GM18499 (cell line): ENCODE measurements around the gene PLEKHN1.
"Not testable (repeated sequence)": the region's sequence is repeated elsewhere in the genome, so short reads cannot be mapped to it uniquely, and the experiment has no call there.

Source experiments
- ATAC-seq: cut with Tn5 transposase; IDR thresholded peaks from one replicate; pipeline ENCODE4 v1.9.1; 2021; ENCODE audit warnings: moderate number of reproducible peaks; ENCODE audit not compliant: insufficient read depth, unreplicated experiment

PLEKHN1 gene

DNA sequence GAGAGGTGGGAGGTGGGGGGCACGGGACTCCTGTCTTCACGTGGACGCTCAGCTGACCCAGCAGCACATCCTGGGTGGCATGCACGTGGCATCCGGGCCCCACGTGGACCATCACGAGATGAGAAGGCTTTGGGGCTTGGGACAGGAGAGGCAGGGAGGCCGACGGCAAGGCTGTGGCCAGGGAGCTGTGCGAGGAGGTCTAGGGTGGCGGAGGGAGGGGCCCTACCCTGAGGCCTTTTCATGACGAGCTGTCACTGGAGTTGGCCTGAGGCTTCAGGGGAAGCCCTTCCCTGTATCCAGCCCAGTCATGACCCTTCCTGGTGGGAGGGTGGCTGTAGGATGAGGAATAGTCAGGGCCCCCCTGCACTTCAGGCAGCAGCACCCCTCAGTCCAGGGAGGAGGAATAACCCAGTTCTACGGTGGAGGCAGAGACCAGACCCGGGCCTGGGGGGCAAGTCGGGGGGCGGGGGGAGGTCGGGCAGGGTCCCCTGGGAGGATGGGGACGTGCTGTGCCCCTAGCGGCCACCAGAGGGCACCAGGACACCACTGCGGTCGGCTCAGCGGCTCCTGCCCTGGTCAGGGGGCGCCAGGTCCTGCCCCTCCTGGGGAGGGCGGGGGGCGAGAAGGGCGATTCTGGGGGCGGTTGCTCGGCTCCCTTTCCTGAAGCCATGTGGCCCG, 17.7 kb downstream of the PLEKHN1 start:
- no peak for ATAC-seq

DNA sequence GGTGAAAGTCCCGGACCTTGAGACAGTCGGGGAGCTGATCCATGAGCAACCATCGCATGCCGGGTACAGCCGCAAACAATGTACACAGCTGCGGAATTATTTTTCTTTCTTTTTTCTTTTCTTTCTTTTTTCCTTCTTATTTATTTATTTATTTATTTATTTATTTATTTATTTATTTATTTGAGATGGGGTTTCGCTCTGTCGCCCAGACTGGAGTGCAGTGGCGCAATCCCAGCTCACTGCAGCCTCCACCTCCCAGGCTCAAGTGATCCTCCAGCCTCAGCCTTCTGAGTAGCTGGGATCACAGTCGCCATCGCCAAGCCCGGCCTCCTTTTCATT, 18.2 kb downstream of the PLEKHN1 start:
- ATAC-seq = no peak

DNA sequence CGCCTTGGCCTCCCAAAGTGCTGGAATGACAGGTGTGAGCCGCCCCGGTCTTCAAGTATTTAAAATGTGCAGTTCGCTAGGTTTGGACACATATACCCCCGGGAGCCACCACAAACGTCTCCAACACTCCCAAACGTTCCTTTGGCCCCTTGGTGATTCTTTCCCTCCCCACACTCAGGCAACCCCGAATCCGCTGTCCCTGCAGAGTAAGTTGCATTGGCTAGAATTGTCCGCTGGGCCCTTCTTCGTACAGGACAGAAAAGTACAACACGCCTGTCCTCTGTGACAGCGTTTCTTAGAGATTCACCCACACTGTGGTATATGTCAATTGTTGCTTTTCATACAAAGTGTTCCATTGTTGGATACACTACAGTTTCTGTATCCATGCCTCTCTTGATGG, 18.8 kb downstream of the PLEKHN1 start:
- ATAC-seq = no peak

DNA sequence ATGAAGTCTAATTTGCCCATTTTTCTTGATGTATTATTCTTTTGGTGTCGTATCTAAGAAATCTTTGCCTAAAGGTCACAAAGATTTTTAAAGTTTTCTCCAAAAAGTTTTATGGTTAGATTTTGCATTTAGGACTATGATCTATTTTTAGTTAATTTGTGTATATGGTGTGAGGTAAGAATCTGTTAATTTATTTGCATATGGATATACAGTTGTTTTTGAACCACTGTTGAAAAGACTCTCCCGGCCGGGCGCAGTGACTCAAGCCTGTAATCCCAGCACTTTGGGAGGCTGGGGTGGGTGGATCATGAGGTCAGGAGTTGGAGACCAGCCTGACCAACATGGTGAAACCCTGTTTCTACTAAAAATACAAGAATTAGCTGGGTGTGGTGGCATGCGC, 21.8 kb downstream of the PLEKHN1 start:
- ATAC-seq = not testable (repeated sequence)

DNA sequence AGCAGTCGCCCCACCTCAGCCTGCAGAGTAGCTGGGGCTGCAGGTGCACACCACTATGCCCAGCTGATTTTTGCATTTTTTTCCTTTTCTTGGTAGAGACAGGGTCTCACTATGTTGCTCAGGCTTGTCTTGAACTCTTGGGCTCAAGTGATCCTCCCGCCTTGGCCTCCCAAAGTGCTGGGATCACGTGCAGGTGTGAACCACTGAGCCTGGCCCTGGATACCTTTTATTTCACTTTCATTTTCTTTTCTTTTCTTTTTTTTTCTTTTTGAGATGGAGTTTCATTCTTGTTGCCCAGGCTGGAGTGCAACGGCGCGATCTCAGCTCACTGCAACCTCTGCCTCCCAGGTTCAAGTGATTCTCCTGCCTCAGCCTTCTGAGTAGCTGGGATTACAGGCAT, 25.0 kb downstream of the PLEKHN1 start:
- not testable (repeated sequence) for ATAC-seq

DNA sequence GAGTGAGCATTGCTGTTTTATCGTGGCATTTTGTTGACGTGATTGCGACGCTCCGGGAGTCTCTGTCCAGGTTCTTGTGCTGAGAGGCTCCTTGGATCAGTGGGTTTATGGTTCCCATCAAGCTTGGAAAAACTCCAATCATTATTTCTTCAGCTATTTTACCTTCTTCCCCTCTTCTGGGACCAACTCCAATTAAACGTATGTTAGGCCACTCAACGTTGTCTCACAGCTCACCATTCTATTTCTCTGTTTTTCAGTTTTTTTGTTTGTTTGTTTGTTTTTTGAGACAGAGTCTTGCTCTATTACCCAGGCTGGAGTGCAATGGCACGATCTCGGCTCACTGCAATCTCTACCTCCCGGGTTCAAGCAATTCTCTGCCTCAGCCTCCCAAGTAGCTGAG, 25.6 kb downstream of the PLEKHN1 start:
- ATAC-seq = no peak

DNA sequence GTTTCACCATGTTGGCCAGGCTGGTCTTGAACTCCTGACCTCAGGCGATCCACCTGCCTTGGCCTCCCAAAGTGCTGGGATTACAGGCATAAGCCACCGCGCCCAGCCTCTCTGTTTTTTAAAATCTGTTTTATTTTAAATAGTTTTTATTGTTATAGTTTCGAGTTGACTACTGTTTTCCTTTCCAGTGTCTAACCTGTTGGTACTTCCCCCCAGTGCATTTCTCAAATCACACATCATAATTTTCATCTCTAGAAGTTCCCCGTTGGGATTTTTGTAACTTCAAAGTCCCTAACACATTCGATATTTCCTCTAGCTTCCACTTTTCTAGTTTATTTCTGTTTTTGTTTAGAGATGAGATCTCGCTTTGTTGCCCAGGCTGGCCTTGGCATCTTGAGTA, 26.1 kb downstream of the PLEKHN1 start:
- no peak for ATAC-seq

DNA sequence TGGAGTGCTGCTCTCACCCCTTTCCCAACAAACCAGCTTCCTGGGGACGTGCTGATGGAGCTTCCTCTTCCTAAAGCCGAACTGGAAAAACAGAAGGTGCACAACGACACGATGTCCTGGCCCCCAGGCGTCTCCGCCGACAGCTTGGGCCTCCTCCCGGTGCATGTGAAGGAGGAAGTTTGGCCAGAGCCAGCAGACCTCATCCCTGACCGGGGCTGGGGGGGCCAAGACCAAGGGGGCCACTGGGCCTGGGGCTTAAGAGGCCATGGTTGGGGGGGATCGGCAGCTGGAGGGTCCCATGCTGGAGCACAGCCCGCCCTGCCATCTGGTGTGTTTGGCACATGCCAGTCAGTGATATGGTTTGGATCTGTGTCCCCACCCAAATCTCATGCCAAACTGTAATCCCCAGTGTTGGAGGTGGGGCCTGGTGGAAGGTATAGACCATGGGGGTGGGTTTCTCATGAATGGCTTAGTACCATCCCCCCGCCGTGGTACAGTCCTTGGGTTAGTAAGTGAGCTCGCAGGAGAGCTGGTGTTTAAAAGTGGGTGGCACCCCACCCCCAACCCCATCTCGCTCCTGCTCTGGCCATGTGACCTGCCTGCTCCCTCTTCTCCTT, 27.2 kb downstream of the PLEKHN1 start:
- ATAC-seq = no peak

DNA sequence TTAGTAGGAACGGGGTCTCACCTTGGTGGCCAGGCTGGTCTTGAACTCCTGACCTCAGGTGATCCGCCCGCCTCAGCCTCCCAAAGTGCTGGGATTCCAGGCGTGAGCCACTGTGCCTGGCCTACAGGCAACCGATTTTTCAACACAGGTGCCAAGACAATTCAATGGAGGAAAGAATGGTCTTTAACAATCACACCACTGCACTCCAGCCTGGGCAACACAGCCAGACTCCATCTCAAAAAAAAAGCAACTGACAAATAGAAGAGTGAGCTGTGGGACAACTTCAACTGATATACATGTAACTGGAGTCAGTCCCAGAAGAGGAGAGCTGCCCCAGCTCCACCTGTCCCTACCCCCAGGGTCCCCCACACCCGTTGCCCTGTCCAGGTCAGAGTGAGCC, 28.3 kb downstream of the PLEKHN1 start:
- ATAC-seq = not testable (repeated sequence)

DNA sequence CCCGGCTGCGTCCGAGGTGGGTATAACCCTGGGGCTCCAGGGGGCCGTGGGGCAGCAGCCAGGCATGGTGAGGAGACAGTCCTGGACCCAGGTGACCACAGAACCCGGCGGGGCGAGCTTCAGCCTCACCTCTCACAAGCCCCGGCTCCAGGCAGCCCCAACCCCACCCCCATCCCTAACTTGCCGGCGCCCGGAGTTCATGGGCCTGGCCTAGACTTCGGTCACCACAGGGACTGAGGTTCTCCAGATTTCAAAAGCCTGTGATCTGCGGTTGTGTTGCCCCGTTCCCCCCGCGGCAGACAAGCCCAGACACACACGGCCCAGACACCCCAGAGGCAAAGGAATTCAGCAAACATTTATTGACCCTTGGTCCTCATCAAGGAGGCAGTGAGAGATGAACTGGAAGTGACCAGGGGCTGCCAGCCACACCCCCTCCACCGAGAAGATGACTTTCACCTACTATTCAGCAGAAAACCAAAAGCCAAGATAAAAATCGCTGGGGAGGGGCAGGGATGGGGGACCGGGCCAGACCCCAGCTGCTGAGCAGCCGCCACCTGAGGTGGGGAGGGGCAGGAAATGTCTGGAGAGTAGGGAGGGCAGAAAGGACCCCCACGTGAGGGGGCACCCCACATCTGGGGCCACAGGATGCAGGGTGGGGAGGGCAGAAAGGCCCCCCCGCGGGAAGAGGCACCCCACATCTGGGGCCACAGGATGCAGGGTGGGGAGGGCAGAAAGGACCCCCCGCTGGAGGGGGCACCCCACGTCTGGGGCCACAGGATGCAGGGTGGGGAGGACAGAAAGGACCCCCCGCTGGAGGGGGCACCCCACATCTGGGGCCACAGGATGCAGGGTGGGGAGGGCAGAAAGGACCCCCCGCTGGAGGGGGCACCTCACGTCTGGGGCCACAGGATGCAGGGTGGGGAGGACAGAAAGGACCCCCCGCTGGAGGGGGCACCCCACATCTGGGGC, 29.7 kb downstream of the PLEKHN1 start:
- no peak for ATAC-seq

DNA sequence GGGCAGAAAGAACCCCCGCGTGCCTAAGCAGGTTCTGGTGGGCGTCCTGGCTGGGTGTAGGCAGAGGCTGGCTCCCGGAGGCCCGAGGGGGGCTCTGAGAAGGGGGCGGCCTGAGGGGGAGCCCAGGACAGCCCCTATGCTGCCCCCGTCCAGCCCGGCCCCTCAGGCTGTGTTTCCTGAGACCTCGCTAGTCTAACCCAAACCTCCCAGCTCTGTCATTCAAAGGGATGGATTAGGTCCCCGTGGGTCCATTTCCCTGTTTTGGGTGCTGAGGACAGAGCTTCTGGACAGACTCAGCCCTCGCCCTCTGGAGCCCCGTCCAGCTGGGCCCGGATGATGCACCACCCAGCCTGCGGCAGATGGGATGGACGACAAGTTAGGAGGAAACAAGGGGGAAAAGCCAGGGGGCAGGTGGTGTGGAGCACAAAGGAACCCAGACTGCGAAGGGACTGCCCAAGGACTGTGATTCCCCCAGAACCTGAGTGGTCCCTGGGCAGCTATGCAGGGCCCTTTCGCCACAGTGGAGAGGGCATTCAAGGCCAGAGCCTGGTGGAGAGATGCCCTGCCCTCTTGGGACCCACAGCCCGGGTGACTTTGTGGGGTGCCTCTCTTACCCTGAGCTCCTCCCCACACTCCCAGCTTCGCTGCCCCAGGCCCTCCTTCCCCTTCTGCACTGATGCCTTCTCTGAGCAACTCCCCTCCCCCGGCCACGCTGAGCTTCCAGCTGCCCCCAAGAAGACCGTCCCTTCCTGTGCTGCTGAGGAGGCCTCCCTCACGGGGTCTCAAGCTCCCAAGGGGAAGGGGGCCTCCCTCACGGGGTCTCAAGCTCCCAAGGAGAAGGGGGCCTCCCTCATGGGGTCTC, 30.8 kb downstream of the PLEKHN1 start:
- ATAC-seq = no peak

DNA sequence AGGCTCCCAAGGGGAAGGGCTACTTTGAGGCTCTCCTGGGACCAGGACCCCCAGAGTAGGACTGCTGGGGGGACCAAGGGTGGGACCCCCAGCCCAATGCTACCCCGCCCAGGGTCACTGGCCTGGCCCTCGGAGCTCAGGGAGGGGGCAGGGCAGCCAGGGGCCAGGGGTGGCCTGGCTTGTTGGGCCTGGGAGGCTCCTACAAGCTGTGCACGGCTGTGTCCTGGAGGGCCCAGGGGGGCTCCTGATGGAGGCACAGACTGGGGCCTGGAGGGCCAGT, 31.4 kb downstream of the PLEKHN1 start:
- no peak for ATAC-seq

DNA sequence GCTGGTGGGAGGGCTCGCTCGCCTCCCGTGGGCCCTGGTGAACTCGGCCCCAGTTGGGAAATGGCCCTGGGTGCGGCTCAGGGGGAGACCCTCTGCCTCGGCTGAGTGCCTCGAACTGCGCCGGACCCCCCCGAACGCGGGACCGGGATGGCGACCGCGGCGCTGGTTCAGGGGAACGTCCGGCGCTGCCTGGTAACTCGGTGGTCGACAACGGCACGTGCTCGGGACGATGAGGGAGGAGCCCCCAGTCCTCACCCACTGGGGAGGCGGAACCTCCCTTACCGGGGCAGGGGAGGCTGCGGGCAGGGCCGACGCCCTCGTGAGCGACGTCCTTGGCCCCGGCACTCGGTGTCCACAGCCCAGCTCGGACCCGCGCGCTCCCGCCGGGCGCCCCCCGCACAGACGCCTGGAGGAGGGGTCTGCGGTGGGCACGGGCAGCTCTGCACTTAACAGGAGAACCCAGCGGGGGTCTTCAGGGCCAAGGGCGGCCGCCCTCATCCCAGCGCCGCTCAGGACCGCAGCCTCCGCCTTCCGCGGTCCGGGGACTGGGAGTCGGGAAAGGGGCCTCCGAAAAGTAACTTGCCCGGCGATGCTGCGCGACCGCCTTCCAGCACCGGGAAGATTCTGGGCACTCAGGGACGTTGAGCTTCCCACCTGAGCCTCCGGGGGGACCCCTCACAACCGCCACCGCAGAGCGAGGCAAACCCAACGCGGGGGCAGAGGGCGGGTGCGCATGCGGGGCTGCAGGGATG, 31.9 kb downstream of the PLEKHN1 start:
- no peak for ATAC-seq

DNA sequence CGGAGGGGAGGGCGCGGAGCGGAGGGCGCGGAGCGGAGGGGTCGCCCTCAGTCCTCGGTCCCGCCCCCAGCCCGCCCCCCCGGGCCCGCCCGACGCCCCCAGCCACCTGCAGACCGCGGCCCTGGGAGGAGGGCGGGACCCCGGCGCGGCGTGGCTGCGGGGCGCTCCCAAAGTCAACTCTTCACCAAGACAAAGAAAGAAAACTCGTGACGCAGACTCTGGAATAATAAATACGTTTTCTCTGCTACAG, 32.4 kb downstream of the PLEKHN1 start:
- ATAC-seq = no peak

DNA sequence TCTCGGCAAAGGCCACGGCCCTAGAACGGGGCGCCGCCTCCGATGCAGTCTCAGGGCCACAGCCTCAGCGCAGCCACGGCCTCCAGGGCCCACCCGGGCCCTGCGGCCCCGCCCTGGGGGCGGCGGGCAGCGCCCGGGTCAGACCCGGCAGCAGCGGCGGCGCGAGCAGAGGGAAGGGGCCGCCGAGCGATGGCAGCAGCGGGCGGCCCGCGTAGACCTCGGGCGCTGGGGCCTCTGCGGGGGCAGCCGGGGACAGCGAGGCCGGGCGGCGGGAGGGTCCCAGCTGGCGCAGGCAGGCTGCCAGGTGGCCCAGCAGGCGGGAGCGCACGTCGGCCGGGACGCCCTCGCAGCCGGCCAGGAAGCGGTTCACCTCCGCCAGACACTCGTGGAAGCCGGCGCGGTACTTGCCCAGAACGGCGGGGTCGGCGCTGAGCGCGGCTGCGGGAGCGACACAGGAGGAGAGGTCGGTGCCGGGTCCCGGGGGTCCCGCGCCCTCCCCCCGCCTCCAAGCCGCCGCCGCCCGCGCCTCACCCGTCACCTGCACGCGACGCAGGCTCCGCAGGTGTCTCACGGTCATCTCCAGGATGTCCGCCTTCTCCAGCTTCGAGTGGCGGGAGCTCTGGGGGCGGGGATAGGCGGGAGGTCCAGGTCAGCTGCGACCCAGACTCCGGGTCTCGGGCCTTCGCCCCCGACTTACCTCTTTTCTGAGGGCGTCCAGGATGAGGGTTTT, 32.9 kb downstream of the PLEKHN1 start:
- ATAC-seq = no peak

DNA sequence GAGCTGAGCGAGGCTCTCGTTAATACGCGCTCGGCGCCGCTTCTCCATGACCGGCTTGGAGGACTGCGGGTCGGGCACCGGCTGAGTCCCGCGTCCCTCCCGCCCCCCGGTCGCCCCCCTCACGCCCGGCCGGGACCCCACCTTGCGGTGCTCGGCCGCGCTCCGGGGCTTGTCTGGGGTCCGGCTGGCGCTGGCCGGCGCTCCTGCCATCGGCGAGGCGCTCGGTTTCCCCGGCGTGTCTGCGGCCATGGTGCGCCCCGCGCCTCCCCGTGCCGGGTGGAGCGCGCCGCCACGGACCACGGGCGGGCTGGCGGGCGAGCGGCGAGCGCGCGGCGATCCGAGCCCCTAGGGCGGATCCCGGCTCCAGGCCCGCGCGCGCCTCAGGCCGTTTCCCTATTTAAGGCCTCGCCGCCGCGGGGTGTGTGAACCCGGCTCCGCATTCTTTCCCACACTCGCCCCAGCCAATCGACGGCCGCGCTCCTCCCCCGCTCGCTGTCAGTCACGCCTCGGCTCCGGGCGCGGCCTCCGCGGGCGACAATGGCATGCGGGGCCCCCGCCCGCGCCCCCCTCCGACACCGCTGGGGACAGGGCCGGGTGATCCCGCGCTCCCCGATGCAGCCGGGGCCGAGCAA, 33.6 kb downstream of the PLEKHN1 start, which contains the start of gene HES4:
TSS of gene HES4 (minus strand) at position 373 of the 632 bp plus-strand sequence. CDS start at position 249, 124 bp downstream.
- ATAC-seq = no peak

DNA sequence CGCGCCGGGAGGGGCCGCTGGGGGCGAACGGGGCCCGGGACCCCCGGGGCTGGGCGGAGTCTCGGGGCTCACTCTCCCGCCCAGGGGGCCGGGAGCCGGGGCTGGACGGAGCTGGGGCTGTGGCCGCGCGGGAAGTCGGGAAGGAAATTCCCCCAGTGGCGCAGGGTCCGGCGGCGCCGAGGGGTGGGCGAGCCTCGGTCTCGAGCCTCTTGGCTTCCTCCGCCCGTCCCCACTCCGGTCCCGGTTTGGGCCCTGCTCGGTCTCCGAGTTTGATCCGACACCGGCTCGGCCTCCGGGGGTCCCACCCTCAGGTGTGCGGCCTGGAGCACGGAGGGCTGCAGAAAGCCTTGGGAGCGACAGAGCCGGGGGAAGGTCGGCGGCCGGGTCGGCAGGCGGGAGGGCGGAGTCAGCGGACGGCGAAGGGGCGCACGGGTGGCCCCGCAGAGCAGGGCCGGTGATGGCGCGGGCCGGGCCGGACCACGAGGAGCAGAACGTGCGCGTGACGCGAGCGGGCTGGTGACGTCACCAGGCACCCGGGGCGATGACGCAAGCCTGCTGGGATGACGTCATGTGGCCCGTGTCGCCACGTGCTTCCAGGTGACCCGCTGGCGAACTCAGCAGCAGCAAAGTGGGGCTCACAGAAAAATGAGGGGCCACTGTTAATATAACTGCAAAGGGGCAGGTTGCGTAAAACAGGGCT, 34.2 kb downstream of the PLEKHN1 start:
- ATAC-seq = no peak

DNA sequence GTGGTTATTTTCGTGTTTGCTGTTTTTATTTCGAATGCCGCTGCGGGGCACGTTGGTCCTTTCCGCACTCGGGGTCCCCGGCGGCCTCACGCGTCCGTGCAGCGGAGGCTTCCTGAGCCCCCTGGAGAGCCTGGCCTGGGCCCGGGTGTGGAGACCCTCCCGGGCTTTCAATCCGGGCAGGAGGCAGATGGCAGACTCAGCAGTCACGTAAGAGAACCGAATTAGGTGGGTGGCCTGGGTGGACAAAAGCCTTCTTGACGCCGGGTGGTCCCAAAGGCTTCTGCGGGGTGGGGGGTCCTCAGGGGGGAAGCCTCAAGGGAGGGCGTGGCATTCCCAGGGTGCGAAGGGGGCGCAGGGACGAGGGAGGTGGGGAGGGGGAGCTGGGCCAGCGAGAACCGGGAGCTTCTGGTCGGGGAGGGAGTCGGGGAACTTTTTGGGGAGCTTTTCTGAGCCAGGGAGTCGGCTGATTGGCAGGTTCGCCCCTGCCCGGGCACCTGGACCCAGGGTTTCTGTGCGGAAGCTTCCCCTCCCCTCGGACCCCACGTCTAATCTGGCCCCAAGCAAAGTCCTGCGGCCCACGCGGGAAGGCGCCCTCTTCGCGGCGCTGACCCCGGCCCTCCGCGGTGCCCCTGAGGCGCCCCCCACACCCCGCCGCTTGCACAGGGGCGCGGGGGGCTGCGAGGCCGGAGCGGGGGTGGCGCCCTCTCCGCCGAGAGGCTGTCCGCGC, 34.9 kb downstream of the PLEKHN1 start:
- ATAC-seq = no peak
